Gastrocnemius medialis (tissue), 4 donors: ENCODE measurements around the gene TMPRSS3. TPM values are rescaled to one million over a fixed set of nuclear protein-coding genes. Genes with fewer than 3 reads are reported as not detected.

Source experiments
- ATAC-seq, 2 donors: fragments of 150-250 bp; one replicate each; pipeline ENCODE4 v1.9.1; 2016
- DNase-seq, 2 donors: peaks; one replicate each; pipeline ENCODE4 v3.0.0-alpha.2; 2019
- H3K27ac ChIP-seq, 4 donors: fragments of 200-600 bp; sonication (generic); 1 replicate in 1 of 4; 2 replicates in 3 of 4; pipeline ENCODE4 v1.5.1; 2016 to 2018; ENCODE audit warnings: mild to moderate bottlenecking in 2 of 4, moderate library complexity in 1 of 4
- H3K27me3 ChIP-seq, 3 donors: fragments of 200-600 bp; sonication (generic) in 2 of 3; 1 replicate in 1 of 3; 2 replicates in 2 of 3; pipeline versions ENCODE4 v1.5.1 to v1.6.0; 2016 to 2019; ENCODE audit warnings: mild to moderate bottlenecking in 1 of 3, moderate library complexity in 1 of 3
- H3K36me3 ChIP-seq, 2 donors: fragments of 200-600 bp; sonication (generic) in 1 of 2; one replicate each; pipeline ENCODE4 v1.5.1; 2017 to 2018
- H3K4me1 ChIP-seq, 2 donors: fragments of 200-600 bp; sonication (generic) in 1 of 2; one replicate each; pipeline ENCODE4 v1.5.1; 2016 to 2017; ENCODE audit warnings: mild to moderate bottlenecking in 2 of 2
- H3K4me3 ChIP-seq, 4 donors: fragments of 200-600 bp; sonication (generic) in 3 of 4; 1 replicate in 1 of 4; 2 replicates in 3 of 4; pipeline ENCODE4 v1.5.1; 2016 to 2019; ENCODE audit warnings: mild to moderate bottlenecking in 2 of 4
- H3K9me3 ChIP-seq, 3 donors: fragments of 200-600 bp; sonication (generic) in 2 of 3; 1 replicate in 1 of 3; 2 replicates in 2 of 3; pipeline ENCODE4 v1.5.1; 2016 to 2019
- POLR2A ChIP-seq, 2 donors: fragments of 450-650 bp; IDR thresholded peaks; one replicate each; pipeline ENCODE4 v1.6.1; 2017; ENCODE audit warnings: antibody characterized with exemption in 2 of 2, mild to moderate bottlenecking in 2 of 2, moderate library complexity in 2 of 2
- in situ Hi-C, 4 donors: fragments of 200-750 bp; cut with MboI; loops; one replicate each; pipeline versions ENCODE4 v1.15.0 to v1.8.0; 2017; ENCODE audit warnings: low sequenced_read_pairs in 4 of 4
- intact Hi-C: fragments of 100-400 bp; cut with DNase I; formaldehyde crosslinking; loops from one replicate; pipeline ENCODE4 v1.15.1; 2023; ENCODE audit warnings: low total_unique reads
- total RNA-seq, 4 donors: library from RNA; depleted of rRNA; stranded (reverse); fragments of >200 nt; gene quantifications; one replicate each; pipeline versions ENCODE4 v1.1.0 to v1.2.3, GENCODE V29; 2016
- TF ChIP-seq, protein P1 (sequence below), 5 experiments: fragments of 450-650 bp in 3 of 5; fragments of 200-600 bp in 2 of 5; sonication (generic) in 2 of 5; IDR thresholded peaks in 4 of 5; conservative IDR thresholded peaks in 1 of 5; 1 replicate in 4 of 5; 2 replicates in 1 of 5; pipeline ENCODE4 v1.5.1; 2016 to 2019; ENCODE audit warnings: antibody characterized with exemption in 5 of 5, mild to moderate bottlenecking in 3 of 5, moderate library complexity in 3 of 5

Gene TMPRSS3
- total RNA-seq, 4 donors from 2014 or later = not detected

DNA sequence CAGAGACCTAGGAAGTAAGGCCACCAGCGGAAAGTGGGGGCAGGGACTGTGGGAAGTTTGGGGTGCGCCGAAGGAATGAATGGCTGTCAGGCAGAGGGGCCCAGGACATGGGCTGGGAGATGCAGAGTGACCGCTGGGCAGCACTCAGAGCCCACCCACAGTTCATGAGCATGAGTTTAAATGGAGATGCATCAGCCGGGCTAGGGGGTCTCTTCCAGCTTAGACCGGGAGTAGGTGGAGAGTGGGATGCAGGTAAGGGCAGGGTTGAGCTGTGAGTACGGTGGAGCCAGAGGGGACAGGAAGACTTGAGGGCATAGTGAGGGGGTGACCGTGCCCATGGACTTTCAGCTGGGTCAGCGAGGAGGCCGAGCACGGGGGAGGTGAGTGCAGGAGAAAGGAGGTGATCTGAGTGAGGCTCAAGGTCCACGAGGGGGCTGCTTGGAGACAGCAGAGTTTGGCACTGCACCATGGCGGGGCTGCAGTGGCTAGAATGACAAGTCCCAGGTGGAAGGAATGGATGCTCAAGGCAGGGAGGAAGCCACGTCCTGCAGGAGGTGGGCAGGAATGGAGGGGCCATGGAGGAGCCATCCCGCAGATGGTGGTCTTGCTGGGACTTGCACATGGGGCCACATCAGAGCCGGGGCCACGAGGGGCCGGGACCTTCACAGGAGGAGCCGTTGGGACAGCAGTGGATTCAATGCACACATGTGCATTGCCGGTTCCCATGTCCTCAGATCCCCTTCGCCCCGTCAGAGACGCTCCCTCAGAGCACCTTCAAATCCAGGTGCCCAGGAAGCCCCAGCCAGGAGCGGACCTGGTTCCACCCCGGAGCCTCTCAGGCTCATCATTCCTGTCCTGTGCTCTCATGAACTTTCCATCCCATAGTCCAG, 42.7 kb upstream of the TMPRSS3 start:
- H3K27ac ChIP-seq = no peak overlapping the region

DNA sequence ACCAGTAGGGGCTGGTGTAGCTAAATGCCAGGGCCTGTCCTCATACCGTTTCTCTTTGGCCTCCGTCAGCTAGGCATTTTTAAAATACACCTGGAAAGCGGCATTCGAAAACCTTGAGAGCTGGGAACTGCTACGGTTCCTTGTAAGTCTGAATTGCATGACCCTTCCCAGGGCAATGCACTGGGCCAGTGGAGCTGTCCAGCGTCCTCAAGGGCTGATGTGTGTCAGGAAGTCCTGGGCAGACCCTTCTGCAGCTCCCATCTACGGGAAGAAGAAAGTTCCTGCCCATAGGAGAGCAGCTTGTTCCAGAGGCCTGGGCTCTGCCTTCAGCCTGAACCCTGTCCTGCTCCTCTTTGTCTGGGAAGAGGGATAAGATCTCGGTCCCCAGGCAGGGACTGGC, 41.9 kb upstream of the TMPRSS3 start:
- intact Hi-C loops = no loop called here
- TF ChIP-seq POLR2A (IDR thresholded peaks at IDR 0.05) = no peak
- TF ChIP-seq, protein P1, sequence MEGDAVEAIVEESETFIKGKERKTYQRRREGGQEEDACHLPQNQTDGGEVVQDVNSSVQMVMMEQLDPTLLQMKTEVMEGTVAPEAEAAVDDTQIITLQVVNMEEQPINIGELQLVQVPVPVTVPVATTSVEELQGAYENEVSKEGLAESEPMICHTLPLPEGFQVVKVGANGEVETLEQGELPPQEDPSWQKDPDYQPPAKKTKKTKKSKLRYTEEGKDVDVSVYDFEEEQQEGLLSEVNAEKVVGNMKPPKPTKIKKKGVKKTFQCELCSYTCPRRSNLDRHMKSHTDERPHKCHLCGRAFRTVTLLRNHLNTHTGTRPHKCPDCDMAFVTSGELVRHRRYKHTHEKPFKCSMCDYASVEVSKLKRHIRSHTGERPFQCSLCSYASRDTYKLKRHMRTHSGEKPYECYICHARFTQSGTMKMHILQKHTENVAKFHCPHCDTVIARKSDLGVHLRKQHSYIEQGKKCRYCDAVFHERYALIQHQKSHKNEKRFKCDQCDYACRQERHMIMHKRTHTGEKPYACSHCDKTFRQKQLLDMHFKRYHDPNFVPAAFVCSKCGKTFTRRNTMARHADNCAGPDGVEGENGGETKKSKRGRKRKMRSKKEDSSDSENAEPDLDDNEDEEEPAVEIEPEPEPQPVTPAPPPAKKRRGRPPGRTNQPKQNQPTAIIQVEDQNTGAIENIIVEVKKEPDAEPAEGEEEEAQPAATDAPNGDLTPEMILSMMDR (IDR thresholded peaks at IDR 0.05 in 4 of 5, conservative IDR thresholded peaks at IDR 0.05 in 1 of 5) = no peak

More for the DNA sequence above, 42.7 kb upstream of the TMPRSS3 start:
- H3K4me3 ChIP-seq = no peak overlapping the region
- no peaks in the 10 kb centered on the region for H3K36me3 ChIP-seq
- peaks cover 0 to 7% (median 3%) of the 10 kb centered on the region in 3 donors for H3K27me3 ChIP-seq
- ATAC-seq (no peak), DNase-seq (no peak)
- in situ Hi-C loops (loop anchor here in 1 of 4 donors (25.0 kb wide), 1 partner anchor 101 kb away; no protein-coding TSS in a partner anchor), intact Hi-C loops (no loop called here)
- TF ChIP-seq POLR2A (IDR thresholded peaks at IDR 0.05) = no peak
- TF ChIP-seq, protein P1 (IDR thresholded peaks at IDR 0.05 in 4 of 5, conservative IDR thresholded peaks at IDR 0.05 in 1 of 5) = no peak
- H3K4me1 ChIP-seq = no peaks in the 10 kb centered on the region
- no peaks in the 10 kb centered on the region for H3K9me3 ChIP-seq

DNA sequence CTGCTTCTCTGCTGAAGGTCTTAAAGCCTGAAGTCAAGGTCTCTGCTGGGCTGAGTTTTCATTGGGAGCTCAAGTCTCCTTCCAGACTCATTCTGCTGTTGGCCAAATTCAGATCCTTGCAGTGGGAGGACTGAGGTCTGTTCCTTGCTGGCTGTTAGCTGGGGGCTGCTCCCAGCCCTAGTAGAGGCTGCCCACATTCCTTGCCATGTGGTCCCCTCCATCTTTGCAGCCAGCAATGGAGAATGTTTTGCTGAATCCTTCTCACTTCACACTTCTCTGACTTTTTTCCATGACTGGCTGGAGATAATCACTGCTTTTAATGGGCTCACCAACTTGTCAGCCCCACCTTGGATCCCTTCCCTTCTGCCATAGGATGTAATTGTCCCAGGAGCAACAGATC, 41.1 kb upstream of the TMPRSS3 start:
- intact Hi-C loops = no loop called here
- Histone ChIP-seq H3K9me3 (no peaks in the 10 kb centered on the region), H3K4me3 (no peak overlapping the region), H3K4me1 (no peaks in the 10 kb centered on the region), H3K36me3 (no peaks in the 10 kb centered on the region), H3K27ac (no peak overlapping the region), H3K27me3 (peaks cover 0 to 14% (median 12%) of the 10 kb centered on the region in 3 donors)
- in situ Hi-C loops = loop anchor here in 1 of 4 donors (25.0 kb wide), 1 partner anchor 100 kb away; no protein-coding TSS in a partner anchor
- ATAC-seq = no peak
- DNase-seq = no peak
- TF ChIP-seq, protein P1 (IDR thresholded peaks at IDR 0.05 in 4 of 5, conservative IDR thresholded peaks at IDR 0.05 in 1 of 5) = no peak
- TF ChIP-seq POLR2A (IDR thresholded peaks at IDR 0.05) = no peak

More for the DNA sequence above, 41.9 kb upstream of the TMPRSS3 start:
- Histone ChIP-seq H3K9me3 (no peaks in the 10 kb centered on the region), H3K4me1 (no peaks in the 10 kb centered on the region), H3K4me3 (no peak overlapping the region), H3K27ac (no peak overlapping the region), H3K27me3 (peaks cover 0 to 10% (median 8%) of the 10 kb centered on the region in 3 donors), H3K36me3 (no peaks in the 10 kb centered on the region)
- in situ Hi-C loops = loop anchor here in 1 of 4 donors (25.0 kb wide), 1 partner anchor 100 kb away; no protein-coding TSS in a partner anchor
- DNase-seq (no peak), ATAC-seq (no peak)

DNA sequence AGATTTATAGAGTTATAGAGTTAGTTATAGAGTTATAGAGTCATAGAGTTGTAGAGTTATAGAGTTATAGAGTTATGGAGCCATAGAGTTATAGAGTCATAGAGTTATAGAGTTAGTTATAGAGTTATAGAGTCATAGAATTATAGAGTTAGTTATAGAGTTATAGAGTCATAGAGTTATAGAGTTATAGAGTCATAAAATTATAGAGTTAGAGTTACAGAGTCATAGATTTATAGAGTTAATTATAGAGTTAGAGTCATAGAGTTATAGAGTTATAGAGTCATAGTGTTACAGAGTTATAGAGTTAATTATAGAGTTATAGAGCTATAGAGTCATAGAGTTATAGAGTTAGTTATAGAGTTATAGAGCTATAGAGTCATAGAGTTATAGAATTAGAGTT, 40.0 kb upstream of the TMPRSS3 start:
- no peaks in the 10 kb centered on the region for H3K9me3 ChIP-seq
- intact Hi-C loops = no loop called here
- peaks cover 0 to 14% (median 12%) of the 10 kb centered on the region in 3 donors for H3K27me3 ChIP-seq
- in situ Hi-C loops = loop anchor here in 1 of 4 donors (25.0 kb wide), 1 partner anchor 99 kb away; no protein-coding TSS in a partner anchor
- no peak overlapping the region for H3K4me3 ChIP-seq
- DNase-seq (no peak), ATAC-seq (no peak)
- H3K4me1 ChIP-seq = no peaks in the 10 kb centered on the region
- no peaks in the 10 kb centered on the region for H3K36me3 ChIP-seq
- no peak overlapping the region for H3K27ac ChIP-seq
- TF ChIP-seq POLR2A (IDR thresholded peaks at IDR 0.05) = no peak
- TF ChIP-seq, protein P1 (IDR thresholded peaks at IDR 0.05 in 4 of 5, conservative IDR thresholded peaks at IDR 0.05 in 1 of 5) = no peak
